ENCODE data around the gene STRIP2. TPM values are rescaled to one million over a fixed set of nuclear protein-coding genes. Genes with fewer than 3 reads are reported as not detected.

The STRIP2 gene
- total RNA-seq, 1 donor from 2014 or later = 0.49 TPM

DNA sequence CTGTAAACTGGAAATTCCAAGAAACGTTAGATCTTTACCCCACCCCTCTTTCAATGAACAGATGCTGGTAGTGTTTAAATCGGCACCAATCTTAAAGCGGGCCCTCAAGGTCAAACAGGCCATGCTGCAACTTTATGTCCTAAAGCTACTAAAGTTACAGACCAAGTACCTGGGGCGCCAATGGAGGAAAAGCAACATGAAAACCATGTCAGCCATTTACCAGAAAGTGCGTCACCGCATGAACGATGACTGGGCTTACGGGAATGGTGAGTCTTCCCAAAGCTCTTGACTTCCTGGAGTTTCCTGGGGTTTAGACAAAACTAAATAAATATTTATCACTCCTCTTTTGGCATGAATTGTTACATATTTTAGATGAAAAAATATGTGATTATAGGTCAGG is 48.5 kb downstream of the STRIP2 start:
- no peak overlapping the region for H3K4me3 ChIP-seq
- DNase-seq (ENCODE audit: extremely low spot score in 2 of 2) = no peak
- no peak for TF ChIP-seq POLR2A (IDR thresholded peaks at IDR 0.05)
- TF ChIP-seq, protein P1, sequence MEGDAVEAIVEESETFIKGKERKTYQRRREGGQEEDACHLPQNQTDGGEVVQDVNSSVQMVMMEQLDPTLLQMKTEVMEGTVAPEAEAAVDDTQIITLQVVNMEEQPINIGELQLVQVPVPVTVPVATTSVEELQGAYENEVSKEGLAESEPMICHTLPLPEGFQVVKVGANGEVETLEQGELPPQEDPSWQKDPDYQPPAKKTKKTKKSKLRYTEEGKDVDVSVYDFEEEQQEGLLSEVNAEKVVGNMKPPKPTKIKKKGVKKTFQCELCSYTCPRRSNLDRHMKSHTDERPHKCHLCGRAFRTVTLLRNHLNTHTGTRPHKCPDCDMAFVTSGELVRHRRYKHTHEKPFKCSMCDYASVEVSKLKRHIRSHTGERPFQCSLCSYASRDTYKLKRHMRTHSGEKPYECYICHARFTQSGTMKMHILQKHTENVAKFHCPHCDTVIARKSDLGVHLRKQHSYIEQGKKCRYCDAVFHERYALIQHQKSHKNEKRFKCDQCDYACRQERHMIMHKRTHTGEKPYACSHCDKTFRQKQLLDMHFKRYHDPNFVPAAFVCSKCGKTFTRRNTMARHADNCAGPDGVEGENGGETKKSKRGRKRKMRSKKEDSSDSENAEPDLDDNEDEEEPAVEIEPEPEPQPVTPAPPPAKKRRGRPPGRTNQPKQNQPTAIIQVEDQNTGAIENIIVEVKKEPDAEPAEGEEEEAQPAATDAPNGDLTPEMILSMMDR (IDR thresholded peaks at IDR 0.05) = no peak
- TF ChIP-seq POLR2AphosphoS5 (IDR thresholded peaks at IDR 0.05; ENCODE audit: insufficient read depth in 1 of 2, low read depth in 1 of 2) = no peak

DNA sequence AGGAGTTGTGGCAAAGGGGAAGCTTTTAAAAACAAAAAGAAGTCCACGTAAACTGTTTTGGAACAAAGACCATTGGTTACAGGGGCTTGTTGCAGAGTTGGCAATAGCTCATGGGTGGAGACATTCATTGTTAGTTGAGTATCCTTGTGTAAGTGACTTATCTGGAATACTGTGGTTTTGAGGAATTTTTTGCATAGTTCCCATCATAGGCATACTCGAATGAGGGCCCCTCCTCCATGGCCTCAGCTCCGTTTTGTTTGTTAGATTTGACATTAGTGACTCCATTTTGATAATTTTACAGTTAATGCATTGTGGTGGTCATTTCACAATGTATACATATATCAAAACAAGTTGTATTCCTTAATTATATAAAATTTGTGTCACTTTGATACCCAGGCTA is 55.3 kb downstream of the STRIP2 start:
- no peak for DNase-seq (ENCODE audit: extremely low spot score in 2 of 2)
- no peaks in the 10 kb centered on the region for H3K9me3 ChIP-seq
- H3K27me3 ChIP-seq = no peaks in the 10 kb centered on the region
- intact Hi-C loops (cut with DNase I) = no loop called here
- H3K36me3 ChIP-seq = no peaks in the 10 kb centered on the region
- no peak overlapping the region for H3K4me3 ChIP-seq
- no peak overlapping the region for H3K27ac ChIP-seq
- TF ChIP-seq POLR2A (IDR thresholded peaks at IDR 0.05) = no peak
- TF ChIP-seq POLR2AphosphoS5 (IDR thresholded peaks at IDR 0.05; ENCODE audit: insufficient read depth in 1 of 2, low read depth in 1 of 2) = no peak
- TF ChIP-seq, protein P1 (IDR thresholded peaks at IDR 0.05) = no peak
- no peaks in the 10 kb centered on the region for H3K4me1 ChIP-seq

More for the DNA sequence above, 48.5 kb downstream of the STRIP2 start:
- H3K27me3 ChIP-seq = no peaks in the 10 kb centered on the region
- H3K4me1 ChIP-seq = no peaks in the 10 kb centered on the region
- H3K27ac ChIP-seq = no peak overlapping the region
- H3K9me3 ChIP-seq = no peaks in the 10 kb centered on the region
- no peaks in the 10 kb centered on the region for H3K36me3 ChIP-seq
- intact Hi-C loops (cut with DNase I) = no loop called here

DNA sequence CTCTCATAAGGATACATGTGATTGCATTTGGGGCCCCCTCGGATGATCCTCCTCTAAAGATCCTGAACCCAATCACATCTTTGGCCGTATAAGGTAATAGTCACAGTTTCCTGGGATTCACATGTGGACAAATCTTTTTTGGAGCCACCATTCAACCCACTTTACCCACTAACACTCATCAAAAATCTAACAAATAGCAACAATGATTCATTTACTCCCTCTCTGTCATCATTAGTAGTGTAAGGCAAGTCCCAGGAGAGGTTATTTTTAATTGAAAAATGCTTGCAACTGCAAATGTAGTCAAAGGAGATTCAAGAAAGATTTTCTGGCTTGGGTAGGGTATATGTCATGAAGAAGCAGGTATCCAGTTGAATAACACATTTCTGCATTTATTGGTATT is 58.2 kb downstream of the STRIP2 start:
- no peaks in the 10 kb centered on the region for H3K27me3 ChIP-seq
- intact Hi-C loops (cut with DNase I) = loop anchor here (10.0 kb wide), 1 partner anchor 282 kb away; no protein-coding TSS in a partner anchor
- no peak for DNase-seq (ENCODE audit: extremely low spot score in 2 of 2)
- no peaks in the 10 kb centered on the region for H3K4me1 ChIP-seq
- no peaks in the 10 kb centered on the region for H3K36me3 ChIP-seq
- no peaks in the 10 kb centered on the region for H3K9me3 ChIP-seq
- no peak overlapping the region for H3K4me3 ChIP-seq
- TF ChIP-seq POLR2AphosphoS5 (IDR thresholded peaks at IDR 0.05; ENCODE audit: insufficient read depth in 1 of 2, low read depth in 1 of 2) (no peak), POLR2A (IDR thresholded peaks at IDR 0.05) (no peak)
- TF ChIP-seq, protein P1 (IDR thresholded peaks at IDR 0.05) = no peak
- H3K27ac ChIP-seq = no peak overlapping the region

DNA sequence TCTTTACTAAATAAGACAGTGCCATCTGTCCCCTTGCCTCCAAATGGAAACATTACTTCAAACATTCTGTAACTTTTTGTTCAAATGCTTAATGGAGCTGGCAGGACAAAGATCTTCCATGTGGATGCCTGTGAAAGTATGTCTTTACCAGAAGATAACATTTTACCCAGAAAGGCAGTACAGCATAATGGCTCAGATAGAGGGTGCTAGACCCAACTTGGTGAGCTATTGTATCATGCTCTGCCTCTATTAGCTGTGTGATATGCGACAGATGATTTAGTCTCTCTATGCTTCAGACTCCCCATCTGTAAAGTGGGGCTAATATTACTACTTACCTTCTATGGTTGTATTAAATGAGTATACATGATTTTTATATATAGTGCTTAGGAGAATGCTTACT is 59.3 kb downstream of the STRIP2 start:
- DNase-seq (ENCODE audit: extremely low spot score in 2 of 2) = no peak

DNA sequence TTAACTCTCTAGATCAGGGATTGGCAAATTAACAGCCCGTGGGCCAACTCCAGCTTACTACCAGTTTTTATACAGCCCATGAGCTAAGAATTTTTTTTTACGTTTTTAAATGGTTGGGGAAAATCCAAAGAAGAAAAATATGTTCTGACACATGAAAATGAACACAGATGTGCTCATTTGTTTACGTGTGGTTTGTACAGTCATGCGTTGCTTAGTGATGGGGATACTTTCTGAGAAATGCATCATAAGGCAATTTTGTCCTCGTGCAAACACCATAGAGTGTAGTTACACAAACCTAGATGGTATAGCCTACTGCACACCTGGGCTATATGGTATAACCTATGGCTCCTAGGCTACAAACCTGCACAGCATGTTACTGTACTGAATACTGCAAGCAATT is 59.8 kb downstream of the STRIP2 start:
- Histone ChIP-seq H3K27me3 (no peaks in the 10 kb centered on the region), H3K4me3 (no peak overlapping the region), H3K9me3 (no peaks in the 10 kb centered on the region), H3K36me3 (no peaks in the 10 kb centered on the region), H3K27ac (no peak overlapping the region), H3K4me1 (no peaks in the 10 kb centered on the region)
- TF ChIP-seq, protein P1 (IDR thresholded peaks at IDR 0.05) = no peak
- no peak for TF ChIP-seq POLR2AphosphoS5 (IDR thresholded peaks at IDR 0.05; ENCODE audit: insufficient read depth in 1 of 2, low read depth in 1 of 2)
- TF ChIP-seq POLR2A (IDR thresholded peaks at IDR 0.05) = no peak
- intact Hi-C loops (cut with DNase I) = loop anchor here (10.0 kb wide), 1 partner anchor 281 kb away; no protein-coding TSS in a partner anchor
- DNase-seq (ENCODE audit: extremely low spot score in 2 of 2) = no peak

More for the DNA sequence above, 59.3 kb downstream of the STRIP2 start:
- Histone ChIP-seq H3K36me3 (no peaks in the 10 kb centered on the region), H3K4me1 (no peaks in the 10 kb centered on the region), H3K4me3 (no peak overlapping the region), H3K27ac (no peak overlapping the region), H3K9me3 (no peaks in the 10 kb centered on the region), H3K27me3 (no peaks in the 10 kb centered on the region)
- intact Hi-C loops (cut with DNase I) = loop anchor here (10.0 kb wide), 1 partner anchor 281 kb away; no protein-coding TSS in a partner anchor
- TF ChIP-seq, protein P1 (IDR thresholded peaks at IDR 0.05) = no peak
- TF ChIP-seq POLR2AphosphoS5 (IDR thresholded peaks at IDR 0.05; ENCODE audit: insufficient read depth in 1 of 2, low read depth in 1 of 2) (no peak), POLR2A (IDR thresholded peaks at IDR 0.05) (no peak)

All from vagina (tissue), 2 donors.